Measurements from ENCODE around the gene CLDN14.

The CLDN14 gene

DNA sequence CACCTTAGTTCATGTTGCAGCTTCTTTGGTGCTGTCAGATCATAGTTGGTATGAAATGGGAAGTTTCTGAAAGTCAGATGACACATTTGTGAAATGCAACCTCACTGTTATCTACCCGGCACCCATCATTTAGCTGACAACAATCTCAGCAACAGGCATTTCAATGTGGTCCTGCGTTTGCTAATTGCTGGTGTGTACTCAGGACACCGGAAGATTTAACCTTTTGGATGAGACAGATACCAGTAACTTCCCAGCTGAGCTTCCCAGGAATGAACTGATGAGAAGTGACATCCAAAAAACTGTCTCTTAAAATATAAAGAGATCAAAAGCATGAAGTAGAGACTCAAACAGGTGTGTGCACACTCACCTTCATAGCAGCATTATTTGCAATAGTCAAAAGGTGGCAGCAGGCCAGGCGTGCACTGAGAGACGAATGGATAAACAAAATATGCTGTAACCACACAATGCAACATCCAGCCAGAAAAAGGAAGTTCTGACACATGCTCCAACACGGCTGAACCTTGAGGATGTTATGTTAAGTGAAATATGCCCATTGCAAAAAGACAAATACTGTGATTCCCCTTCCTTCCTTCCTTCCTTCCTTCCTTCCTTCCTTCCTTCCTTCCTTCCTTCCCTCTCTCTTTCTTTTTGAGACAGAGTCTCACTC is 7.9 kb upstream of the CLDN14 start:
- no peak overlapping the region for H3K4me3 ChIP-seq (ENCODE audit: low read depth, low read length)
- TF ChIP-seq POLR2A (IDR thresholded peaks at IDR 0.05; ENCODE audit: extremely low read depth, insufficient read length) = no peak
- peak; percentile 56; the same call in 1 of the 2 replicates for TF ChIP-seq MYC (IDR thresholded peaks at IDR 0.05; ENCODE audit: low read depth, low read length)
- TF ChIP-seq, protein P1, sequence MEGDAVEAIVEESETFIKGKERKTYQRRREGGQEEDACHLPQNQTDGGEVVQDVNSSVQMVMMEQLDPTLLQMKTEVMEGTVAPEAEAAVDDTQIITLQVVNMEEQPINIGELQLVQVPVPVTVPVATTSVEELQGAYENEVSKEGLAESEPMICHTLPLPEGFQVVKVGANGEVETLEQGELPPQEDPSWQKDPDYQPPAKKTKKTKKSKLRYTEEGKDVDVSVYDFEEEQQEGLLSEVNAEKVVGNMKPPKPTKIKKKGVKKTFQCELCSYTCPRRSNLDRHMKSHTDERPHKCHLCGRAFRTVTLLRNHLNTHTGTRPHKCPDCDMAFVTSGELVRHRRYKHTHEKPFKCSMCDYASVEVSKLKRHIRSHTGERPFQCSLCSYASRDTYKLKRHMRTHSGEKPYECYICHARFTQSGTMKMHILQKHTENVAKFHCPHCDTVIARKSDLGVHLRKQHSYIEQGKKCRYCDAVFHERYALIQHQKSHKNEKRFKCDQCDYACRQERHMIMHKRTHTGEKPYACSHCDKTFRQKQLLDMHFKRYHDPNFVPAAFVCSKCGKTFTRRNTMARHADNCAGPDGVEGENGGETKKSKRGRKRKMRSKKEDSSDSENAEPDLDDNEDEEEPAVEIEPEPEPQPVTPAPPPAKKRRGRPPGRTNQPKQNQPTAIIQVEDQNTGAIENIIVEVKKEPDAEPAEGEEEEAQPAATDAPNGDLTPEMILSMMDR (IDR thresholded peaks at IDR 0.05; ENCODE audit: low read depth, low read length) = peak; percentile 2
- TF ChIP-seq, protein P2, sequence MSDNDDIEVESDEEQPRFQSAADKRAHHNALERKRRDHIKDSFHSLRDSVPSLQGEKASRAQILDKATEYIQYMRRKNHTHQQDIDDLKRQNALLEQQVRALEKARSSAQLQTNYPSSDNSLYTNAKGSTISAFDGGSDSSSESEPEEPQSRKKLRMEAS (IDR thresholded peaks at IDR 0.05; ENCODE audit: low read depth, low read length) = peak; percentile 72
- DNase-seq (ENCODE audit: low read depth) = peak; percentile 35

DNA sequence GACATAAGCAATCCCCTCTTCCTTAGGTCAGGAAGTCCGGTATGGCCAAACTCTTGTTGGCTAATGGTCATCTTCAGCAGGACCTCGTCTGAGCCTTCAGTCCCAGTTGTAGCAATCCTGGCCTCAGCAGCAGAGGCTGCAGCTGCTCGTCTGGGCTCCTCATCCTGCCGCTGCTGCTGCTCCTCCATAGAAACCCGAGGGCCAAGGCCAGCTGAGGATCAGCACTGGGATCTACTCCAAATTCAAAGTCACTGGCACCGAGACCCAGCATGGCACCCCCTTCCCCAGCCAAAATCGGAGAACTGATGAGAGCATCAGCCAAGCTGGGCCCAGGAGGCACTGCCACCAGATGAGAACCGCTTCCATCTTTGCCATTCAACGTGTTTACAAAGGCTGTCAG is 6.3 kb upstream of the CLDN14 start:
- DNase-seq (ENCODE audit: low read depth) = no peak
- TF ChIP-seq MYC (IDR thresholded peaks at IDR 0.05; ENCODE audit: low read depth, low read length) (no peak), POLR2A (IDR thresholded peaks at IDR 0.05; ENCODE audit: extremely low read depth, insufficient read length) (no peak)
- TF ChIP-seq, protein P2 (IDR thresholded peaks at IDR 0.05; ENCODE audit: low read depth, low read length) = no peak
- TF ChIP-seq, protein P1 (IDR thresholded peaks at IDR 0.05; ENCODE audit: low read depth, low read length) = no peak
- H3K4me3 ChIP-seq (ENCODE audit: low read depth, low read length) = no peak overlapping the region

DNA sequence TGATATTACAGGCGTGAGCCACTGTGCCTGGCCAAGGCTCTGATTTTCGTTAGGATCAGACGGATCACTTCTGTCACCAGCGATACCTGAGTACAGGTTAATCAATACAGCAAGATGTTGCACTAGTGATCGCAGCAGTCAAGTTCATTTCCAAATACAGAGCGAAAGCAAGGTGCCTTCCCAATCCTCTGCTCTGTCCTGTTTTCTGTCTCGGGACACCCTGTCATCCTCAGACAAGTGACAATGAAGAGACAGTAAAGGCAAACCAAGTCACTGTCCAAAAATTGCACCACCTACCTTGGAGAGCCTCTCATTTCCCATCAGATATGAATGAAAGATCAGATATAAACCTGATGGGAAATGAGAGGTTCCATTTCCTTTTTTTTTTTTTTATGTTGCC is 5.6 kb upstream of the CLDN14 start:
- no peak for TF ChIP-seq MYC (IDR thresholded peaks at IDR 0.05; ENCODE audit: low read depth, low read length)
- no peak for DNase-seq (ENCODE audit: low read depth)
- H3K4me3 ChIP-seq (ENCODE audit: low read depth, low read length) = no peak overlapping the region

DNA sequence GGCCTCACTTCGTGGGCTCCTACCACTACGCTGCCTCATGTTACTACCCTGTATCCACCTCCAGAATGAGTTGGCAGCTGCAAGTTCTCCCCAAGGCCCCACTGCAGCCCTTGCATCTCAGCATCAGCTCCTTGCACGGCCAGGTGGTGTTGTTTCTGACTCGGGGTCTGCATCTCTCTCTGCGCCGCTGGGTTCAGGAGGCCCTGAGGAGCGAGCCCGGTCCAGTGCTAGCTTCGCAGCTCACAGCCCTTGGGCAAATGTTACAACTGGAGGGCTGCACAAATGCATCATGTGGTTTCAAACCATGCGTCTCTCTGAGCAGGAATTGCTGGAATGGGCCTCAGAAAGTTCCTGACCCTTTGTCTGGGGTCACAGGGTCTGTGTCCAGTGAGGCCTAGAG is 3.2 kb upstream of the CLDN14 start:
- DNase-seq (ENCODE audit: low read depth) = no peak
- H3K4me3 ChIP-seq (ENCODE audit: low read depth, low read length) = no peak overlapping the region
- TF ChIP-seq, protein P1 (IDR thresholded peaks at IDR 0.05; ENCODE audit: low read depth, low read length) = no peak
- TF ChIP-seq MYC (IDR thresholded peaks at IDR 0.05; ENCODE audit: low read depth, low read length) = no peak
- TF ChIP-seq, protein P2 (IDR thresholded peaks at IDR 0.05; ENCODE audit: low read depth, low read length) = no peak

DNA sequence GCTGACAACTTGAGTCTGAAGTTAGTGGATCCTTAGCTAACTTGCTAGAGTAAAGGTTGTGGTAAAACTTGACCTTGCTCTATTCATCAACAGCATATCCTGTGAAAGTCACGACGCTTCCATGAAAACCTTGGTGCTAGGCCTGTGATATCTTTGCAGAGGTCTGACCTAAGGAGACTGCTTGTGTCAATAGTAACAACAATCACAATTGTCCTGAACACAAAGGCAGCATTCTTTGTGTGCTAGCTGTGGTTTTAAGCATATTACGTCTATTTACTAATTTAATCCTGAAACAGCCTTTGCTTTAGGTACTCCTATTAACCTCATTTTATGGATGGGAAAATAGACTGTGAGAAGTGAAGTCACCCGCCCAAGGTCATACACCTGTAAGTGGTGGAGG is 2.8 kb upstream of the CLDN14 start:
- DNase-seq (ENCODE audit: low read depth) = no peak
- no peak overlapping the region for H3K4me3 ChIP-seq (ENCODE audit: low read depth, low read length)
- TF ChIP-seq MYC (IDR thresholded peaks at IDR 0.05; ENCODE audit: low read depth, low read length) = no peak
- TF ChIP-seq, protein P1 (IDR thresholded peaks at IDR 0.05; ENCODE audit: low read depth, low read length) = no peak
- TF ChIP-seq, protein P2 (IDR thresholded peaks at IDR 0.05; ENCODE audit: low read depth, low read length) = no peak
- TF ChIP-seq POLR2A (IDR thresholded peaks at IDR 0.05; ENCODE audit: extremely low read depth, insufficient read length) = no peak

DNA sequence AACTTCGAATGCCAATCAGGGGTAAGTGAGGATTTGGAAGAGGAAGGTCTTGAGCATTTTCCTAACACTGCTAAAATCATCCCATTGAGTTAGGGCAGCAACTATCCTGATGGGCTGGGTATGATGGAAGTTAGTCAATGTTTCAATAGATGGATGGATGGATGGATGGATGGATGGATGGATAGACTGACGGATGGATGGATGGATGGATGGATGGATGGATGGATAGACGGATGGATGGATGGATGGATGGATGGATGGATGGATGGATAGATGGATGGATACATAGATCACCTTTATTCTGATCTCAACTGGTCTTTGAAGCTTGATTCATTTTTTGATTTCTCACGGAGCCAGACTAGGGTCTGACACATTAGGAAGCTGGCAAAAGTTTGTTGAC is 2.3 kb upstream of the CLDN14 start:
- no peak overlapping the region for H3K4me3 ChIP-seq (ENCODE audit: low read depth, low read length)
- no peak for DNase-seq (ENCODE audit: low read depth)
- TF ChIP-seq MYC (IDR thresholded peaks at IDR 0.05; ENCODE audit: low read depth, low read length) (no peak), POLR2A (IDR thresholded peaks at IDR 0.05; ENCODE audit: extremely low read depth, insufficient read length) (no peak)
- TF ChIP-seq, protein P2 (IDR thresholded peaks at IDR 0.05; ENCODE audit: low read depth, low read length) = no peak
- TF ChIP-seq, protein P1 (IDR thresholded peaks at IDR 0.05; ENCODE audit: low read depth, low read length) = no peak

Data from NB4 (cell line).